GM21423 (cell line): Measurements from ENCODE around the gene PIP5K1A.
"Not testable (repeated sequence)": the region's sequence is repeated elsewhere in the genome, so short reads cannot be mapped to it uniquely, and the experiment has no call there.

Source experiments
- ATAC-seq: cut with Tn5 transposase; IDR thresholded peaks from one replicate; pipeline ENCODE4 v1.9.1; 2021; ENCODE audit warnings: mild to moderate bottlenecking, moderate library complexity; ENCODE audit not compliant: unreplicated experiment

PIP5K1A gene

GRCh38 chr1:151198254-151199127 is at the start of gene PIP5K1A:
PIP5K1A (plus strand) TSS chr1:151198552; CDS start chr1:151198997, 445 bp downstream.
- peak; percentile 88 for ATAC-seq

- ATAC-seq = peak; percentile 70
These were observed 41.9 kb upstream of the PIP5K1A start, which contains the start of gene TNFAIP8L2 for GRCh38 chr1:151156515-151156819. TNFAIP8L2 (plus strand) TSS chr1:151156649; CDS start chr1:151158698, 2,049 bp downstream.

- ATAC-seq = no peak
These were observed 41.3 kb upstream of the PIP5K1A start for GRCh38 chr1:151157067-151157531.

- ATAC-seq = no peak
These were observed 40.0 kb upstream of the PIP5K1A start for GRCh38 chr1:151158326-151158725.

- no peak for ATAC-seq
These were observed 39.6 kb upstream of the PIP5K1A start for GRCh38 chr1:151158751-151159251.

- ATAC-seq = no peak
These were observed 39.0 kb upstream of the PIP5K1A start for GRCh38 chr1:151159373-151159772.

- ATAC-seq = no peak
These were observed 33.5 kb upstream of the PIP5K1A start for GRCh38 chr1:151164732-151165280.

- ATAC-seq = peak; percentile 15
These were observed 33.0 kb upstream of the PIP5K1A start for GRCh38 chr1:151165281-151165737.

- peak; percentile 88 for ATAC-seq
These were observed 32.4 kb upstream of the PIP5K1A start, which contains the start of the genes LYSMD1 and SCNM1 for GRCh38 chr1:151165738-151166504. LYSMD1 (minus strand) TSS chr1:151165902; CDS start chr1:151165258, 644 bp downstream. SCNM1 (plus strand) TSS chr1:151166144; CDS start chr1:151166153, 9 bp downstream.

GRCh38 chr1:151166505-151166956 is 31.8 kb upstream of the PIP5K1A start:
- peak; percentile 13 for ATAC-seq

- ATAC-seq = no peak
These were observed 31.2 kb upstream of the PIP5K1A start for GRCh38 chr1:151167116-151167515.

- ATAC-seq = no peak
These were observed 27.2 kb upstream of the PIP5K1A start for GRCh38 chr1:151171190-151171589.

GRCh38 chr1:151175041-151175741 is 23.2 kb upstream of the PIP5K1A start:
- no peak for ATAC-seq

- ATAC-seq = no peak
These were observed 22.5 kb upstream of the PIP5K1A start, which contains the start of gene TMOD4 for GRCh38 chr1:151175863-151176262. TMOD4 (minus strand) TSS chr1:151175981; CDS start chr1:151174875, 1,106 bp downstream.

GRCh38 chr1:151176514-151177045 is 21.8 kb upstream of the PIP5K1A start:
- ATAC-seq = no peak

GRCh38 chr1:151184211-151184610 is 14.1 kb upstream of the PIP5K1A start:
- no peak for ATAC-seq

- no peak for ATAC-seq
These were observed 11.1 kb upstream of the PIP5K1A start for GRCh38 chr1:151187205-151187604.

GRCh38 chr1:151188667-151189066 is 9.7 kb upstream of the PIP5K1A start:
- ATAC-seq = not testable (repeated sequence)

GRCh38 chr1:151189637-151190445 is 8.5 kb upstream of the PIP5K1A start, which contains the start of gene VPS72:
VPS72 (minus strand) TSS chr1:151190197; CDS start chr1:151190121, 76 bp downstream.
- peak; percentile 81 for ATAC-seq
